Nephron (organoid): ENCODE measurements around the gene VANGL2.

Experiments used
- H3K27ac Mint-ChIP-seq, 3 experiments: 2 replicates each; pipeline ENCODE4 v1.8.0; 2020; ENCODE audit warnings: mixed read lengths in 3 of 3, mild to moderate bottlenecking in 2 of 3, moderate library complexity in 1 of 3
- H3K27me3 Mint-ChIP-seq: 2 replicates; pipeline ENCODE4 v1.8.0; 2021; ENCODE audit warnings: low read depth, mild to moderate bottlenecking, moderate library complexity, mixed read lengths
- H3K36me3 Mint-ChIP-seq: 2 replicates; pipeline ENCODE4 v1.8.0; 2020; ENCODE audit warnings: low read depth, mixed read lengths
- H3K4me1 Mint-ChIP-seq: 2 replicates; pipeline ENCODE4 v1.8.0; 2020; ENCODE audit warnings: mixed read lengths
- H3K4me3 Mint-ChIP-seq, 3 experiments: 2 replicates each; pipeline ENCODE4 v1.8.0; 2020; ENCODE audit warnings: mild to moderate bottlenecking in 3 of 3, mixed read lengths in 3 of 3, moderate library complexity in 2 of 3
- H3K9me3 Mint-ChIP-seq: 2 replicates; pipeline ENCODE4 v1.8.0; 2020; ENCODE audit warnings: mixed read lengths
- TF ChIP-seq, protein P1 (sequence below), 3 experiments: fragments of 200-600 bp; sonication (generic); IDR thresholded peaks; one replicate each; pipeline ENCODE4 v1.5.0; 2021; ENCODE audit warnings: antibody characterized with exemption in 3 of 3; ENCODE audit not compliant: unreplicated experiment in 3 of 3

VANGL2 gene

DNA sequence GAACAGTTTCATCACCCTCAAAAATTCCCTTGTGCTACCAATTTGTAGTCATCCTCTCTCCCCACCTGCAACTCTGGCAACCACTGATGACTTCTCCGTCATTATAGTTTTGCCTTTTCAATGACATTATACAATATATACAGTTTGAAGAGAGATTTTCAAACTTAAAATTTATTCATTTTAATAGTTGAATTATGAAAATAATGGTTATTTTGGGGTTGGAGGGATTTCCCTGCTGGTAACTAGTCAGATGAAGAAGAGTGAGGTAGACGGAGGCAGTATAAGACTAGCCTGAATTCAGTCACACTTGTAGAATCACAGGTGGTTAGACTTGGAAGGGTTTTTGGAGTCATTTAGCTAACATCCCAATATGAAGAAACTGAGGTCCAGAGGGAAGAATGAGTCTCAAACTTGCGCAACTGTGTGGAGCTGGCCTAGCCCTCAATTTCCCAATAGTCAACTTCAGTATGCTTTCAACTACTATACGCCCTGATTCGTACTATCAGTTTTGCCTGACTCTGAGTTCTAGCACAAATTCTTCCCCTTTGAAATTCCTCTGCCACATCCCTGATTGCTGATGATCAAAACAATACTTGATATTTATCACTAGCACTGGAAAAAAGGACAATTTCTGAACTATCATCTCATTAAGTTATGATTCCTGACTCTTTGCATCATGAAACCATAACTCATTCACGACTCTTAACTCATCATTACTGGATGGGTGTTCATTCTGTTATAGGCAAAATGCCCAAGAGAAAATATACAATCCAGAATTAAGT, 54.2 kb downstream of the VANGL2 start:
- H3K36me3 Mint-ChIP-seq = no peaks in the 10 kb centered on the region
- H3K27ac Mint-ChIP-seq = no peak overlapping the region
- TF ChIP-seq, protein P1, sequence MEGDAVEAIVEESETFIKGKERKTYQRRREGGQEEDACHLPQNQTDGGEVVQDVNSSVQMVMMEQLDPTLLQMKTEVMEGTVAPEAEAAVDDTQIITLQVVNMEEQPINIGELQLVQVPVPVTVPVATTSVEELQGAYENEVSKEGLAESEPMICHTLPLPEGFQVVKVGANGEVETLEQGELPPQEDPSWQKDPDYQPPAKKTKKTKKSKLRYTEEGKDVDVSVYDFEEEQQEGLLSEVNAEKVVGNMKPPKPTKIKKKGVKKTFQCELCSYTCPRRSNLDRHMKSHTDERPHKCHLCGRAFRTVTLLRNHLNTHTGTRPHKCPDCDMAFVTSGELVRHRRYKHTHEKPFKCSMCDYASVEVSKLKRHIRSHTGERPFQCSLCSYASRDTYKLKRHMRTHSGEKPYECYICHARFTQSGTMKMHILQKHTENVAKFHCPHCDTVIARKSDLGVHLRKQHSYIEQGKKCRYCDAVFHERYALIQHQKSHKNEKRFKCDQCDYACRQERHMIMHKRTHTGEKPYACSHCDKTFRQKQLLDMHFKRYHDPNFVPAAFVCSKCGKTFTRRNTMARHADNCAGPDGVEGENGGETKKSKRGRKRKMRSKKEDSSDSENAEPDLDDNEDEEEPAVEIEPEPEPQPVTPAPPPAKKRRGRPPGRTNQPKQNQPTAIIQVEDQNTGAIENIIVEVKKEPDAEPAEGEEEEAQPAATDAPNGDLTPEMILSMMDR (IDR thresholded peaks at IDR 0.05; ENCODE audit: unreplicated experiment in 3 of 3) = no peak
- no peak overlapping the region for H3K4me3 Mint-ChIP-seq
- H3K27me3 Mint-ChIP-seq = no peaks in the 10 kb centered on the region
- H3K9me3 Mint-ChIP-seq = no peaks in the 10 kb centered on the region
- H3K4me1 Mint-ChIP-seq = no peaks in the 10 kb centered on the region

DNA sequence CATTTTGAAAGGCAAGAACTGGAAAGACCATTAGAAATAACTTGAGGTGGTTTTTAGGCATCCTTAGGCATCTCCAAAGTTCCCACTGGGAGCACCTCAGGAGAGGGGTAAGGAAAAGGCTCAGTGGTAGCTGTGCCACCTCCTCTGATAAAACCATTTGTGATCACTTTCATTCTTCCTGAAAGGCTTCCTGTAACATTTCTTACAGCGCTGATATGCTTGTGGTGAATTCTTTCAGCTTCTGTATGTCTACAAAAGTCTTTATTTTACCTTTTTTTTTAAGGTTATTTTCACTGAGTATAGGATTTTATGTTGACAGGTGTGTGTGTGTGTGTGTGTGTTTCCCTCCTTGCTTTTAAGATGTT, 54.8 kb downstream of the VANGL2 start:
- Mint-ChIP-seq H3K4me1 (no peaks in the 10 kb centered on the region), H3K27ac (no peak overlapping the region)

DNA sequence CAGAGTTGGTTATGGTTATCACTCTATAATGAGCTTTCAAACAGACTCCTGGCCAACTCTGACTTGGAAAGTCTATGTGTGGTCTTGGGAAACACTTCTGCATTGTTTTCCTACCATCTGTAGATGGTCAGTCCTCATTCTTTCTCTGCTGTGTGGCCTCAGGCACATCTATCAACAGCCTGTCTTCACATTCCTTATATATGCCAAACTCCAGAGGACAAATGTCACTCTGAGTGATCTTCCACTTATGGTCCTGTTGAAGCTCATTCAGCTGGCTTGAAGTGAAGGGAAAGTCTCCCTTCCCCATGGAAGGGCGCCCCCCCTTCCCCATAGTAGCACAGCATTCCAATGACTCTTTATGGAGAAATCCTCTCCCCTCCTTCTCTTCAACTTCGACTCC, 58.7 kb downstream of the VANGL2 start:
- no peaks in the 10 kb centered on the region for H3K9me3 Mint-ChIP-seq
- H3K4me3 Mint-ChIP-seq = no peak overlapping the region
- no peaks in the 10 kb centered on the region for H3K27me3 Mint-ChIP-seq
- H3K36me3 Mint-ChIP-seq = no peaks in the 10 kb centered on the region
- no peak overlapping the region for H3K27ac Mint-ChIP-seq
- no peaks in the 10 kb centered on the region for H3K4me1 Mint-ChIP-seq
- TF ChIP-seq, protein P1 (IDR thresholded peaks at IDR 0.05; ENCODE audit: unreplicated experiment in 3 of 3) = no peak

More for the DNA sequence above, 54.8 kb downstream of the VANGL2 start:
- H3K9me3 Mint-ChIP-seq = no peaks in the 10 kb centered on the region
- H3K36me3 Mint-ChIP-seq = no peaks in the 10 kb centered on the region
- TF ChIP-seq, protein P1 (IDR thresholded peaks at IDR 0.05; ENCODE audit: unreplicated experiment in 3 of 3) = no peak
- H3K4me3 Mint-ChIP-seq = no peak overlapping the region
- H3K27me3 Mint-ChIP-seq = no peaks in the 10 kb centered on the region

DNA sequence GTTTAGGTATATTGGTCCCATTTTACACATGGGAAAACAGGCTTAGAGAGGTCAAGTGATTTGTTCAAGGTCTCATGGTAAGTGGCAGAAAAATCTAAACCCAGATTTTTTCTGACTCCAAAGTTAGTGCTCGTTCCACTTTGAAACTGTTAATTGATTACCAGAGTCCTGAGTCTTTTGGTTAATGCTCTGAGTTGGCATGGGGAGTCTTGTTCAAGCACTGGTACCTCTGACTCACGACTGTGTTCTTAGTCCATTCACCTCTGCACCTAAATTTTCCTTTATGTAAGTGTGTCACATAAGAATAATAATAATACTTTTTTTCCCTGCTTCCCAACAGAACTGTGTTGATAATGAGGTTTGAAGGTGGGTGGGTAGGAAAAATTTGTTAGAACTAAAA, 59.3 kb downstream of the VANGL2 start:
- no peaks in the 10 kb centered on the region for H3K27me3 Mint-ChIP-seq
- H3K9me3 Mint-ChIP-seq = no peaks in the 10 kb centered on the region
- no peaks in the 10 kb centered on the region for H3K4me1 Mint-ChIP-seq
- no peaks in the 10 kb centered on the region for H3K36me3 Mint-ChIP-seq
- H3K27ac Mint-ChIP-seq = no peak overlapping the region
- H3K4me3 Mint-ChIP-seq = no peak overlapping the region
- TF ChIP-seq, protein P1 (IDR thresholded peaks at IDR 0.05; ENCODE audit: unreplicated experiment in 3 of 3) = no peak

DNA sequence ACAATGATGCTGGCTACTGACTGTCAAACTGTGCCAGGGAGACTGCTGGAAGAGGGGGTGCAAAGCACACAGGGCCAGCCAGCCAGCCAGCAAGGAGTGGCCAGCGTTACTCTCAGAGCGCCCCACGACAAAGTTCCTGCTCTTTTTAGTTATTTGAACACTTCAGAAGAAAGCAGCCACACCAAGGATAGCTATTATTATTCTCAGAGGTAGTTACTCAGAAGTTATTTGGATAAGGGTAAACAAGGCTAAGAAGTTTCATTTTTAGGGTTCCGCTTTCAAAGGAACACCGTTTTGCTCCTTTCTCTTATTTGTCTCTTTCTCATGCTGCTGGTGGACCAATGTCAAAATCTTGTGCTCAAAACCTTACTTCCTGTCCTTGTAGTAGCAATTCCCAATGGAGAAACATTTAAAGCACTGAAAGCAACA, 59.9 kb downstream of the VANGL2 start:
- TF ChIP-seq, protein P1 (IDR thresholded peaks at IDR 0.05; ENCODE audit: unreplicated experiment in 3 of 3) = no peak
- Mint-ChIP-seq H3K36me3 (no peaks in the 10 kb centered on the region), H3K27me3 (peaks cover 2% of the 10 kb centered on the region), H3K4me3 (no peak overlapping the region), H3K4me1 (no peaks in the 10 kb centered on the region), H3K27ac (no peak overlapping the region), H3K9me3 (peaks cover 2% of the 10 kb centered on the region)

DNA sequence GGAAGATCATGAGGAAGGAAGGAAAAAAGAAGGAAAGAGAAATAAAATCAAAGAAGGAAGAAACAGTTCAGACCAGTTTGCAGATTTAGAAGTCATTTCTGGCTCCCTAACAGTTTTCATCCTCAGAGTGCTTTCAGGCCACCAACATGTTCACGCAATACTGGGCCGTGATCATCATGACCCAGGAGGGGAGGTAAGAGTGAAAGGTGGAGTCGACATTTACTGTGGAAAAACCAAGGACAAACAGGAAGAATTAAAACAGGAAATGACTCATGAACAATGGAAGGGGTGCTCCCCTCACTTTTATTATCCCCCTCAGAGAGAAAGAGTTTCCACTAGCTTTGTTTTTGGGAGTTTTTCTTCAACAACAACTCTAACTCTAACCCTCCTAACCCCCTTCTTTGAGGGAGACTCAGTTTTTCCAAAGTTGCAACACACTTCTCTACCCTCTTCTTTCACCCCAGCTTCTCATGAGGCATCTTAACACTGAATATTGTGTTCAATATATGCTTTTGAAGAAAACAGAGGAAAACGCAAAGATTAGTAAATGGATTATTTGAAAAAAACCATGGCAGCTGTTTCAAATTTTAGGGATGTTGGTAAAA, 60.4 kb downstream of the VANGL2 start:
- Mint-ChIP-seq H3K27me3 (peaks cover 4% of the 10 kb centered on the region), H3K4me3 (no peak overlapping the region), H3K36me3 (no peaks in the 10 kb centered on the region), H3K9me3 (peaks cover 2% of the 10 kb centered on the region), H3K27ac (no peak overlapping the region), H3K4me1 (no peaks in the 10 kb centered on the region)
- TF ChIP-seq, protein P1 (IDR thresholded peaks at IDR 0.05; ENCODE audit: unreplicated experiment in 3 of 3) = no peak
